HepG2 (cell line): Measurements from ENCODE around the gene MXRA8. TPM values are rescaled to one million over a fixed set of nuclear protein-coding genes. Genes with fewer than 3 reads are reported as not detected.

ENCODE experiments used
- BRD4 ChIP-seq: sonication (generic); formaldehyde crosslinking; IDR thresholded peaks from 2 replicates; pipeline ENCODE4 v1.4.0; 2020; ENCODE audit warnings: missing genetic modification reagents
- EEA1 ChIP-seq: sonication (generic); formaldehyde crosslinking; IDR thresholded peaks from 2 replicates; pipeline ENCODE4 v1.5.1; 2020; ENCODE audit warnings: mild to moderate bottlenecking, missing genetic modification reagents, borderline replicate concordance
- FOXC1 ChIP-seq: sonication (generic); formaldehyde crosslinking; IDR thresholded peaks from 2 replicates; pipeline ENCODE4 v1.8.0; 2022; ENCODE audit warnings: mild to moderate bottlenecking, missing genetic modification reagents, borderline replicate concordance
- HNRNPUL1 ChIP-seq: fragments of 200-400 bp; formaldehyde crosslinking; IDR thresholded peaks from 2 replicates; pipeline ENCODE4 v1.6.1; 2017; ENCODE audit warnings: low read depth, mild to moderate bottlenecking, low read length, moderate library complexity
- IKZF4 ChIP-seq: sonication (generic); formaldehyde crosslinking; IDR thresholded peaks from 2 replicates; pipeline ENCODE4 v1.5.1; 2020; ENCODE audit warnings: borderline replicate concordance, mild to moderate bottlenecking, low read depth, missing genetic modification reagents; ENCODE audit errors: not compliant biosample characterization
- JUND ChIP-seq: sonication (generic); formaldehyde crosslinking; IDR thresholded peaks from 2 replicates; pipeline ENCODE4 v1.8.0; 2022; ENCODE audit warnings: mild to moderate bottlenecking, missing genetic modification reagents
- KDM3A ChIP-seq: IDR thresholded peaks from 2 replicates; pipeline ENCODE4 v1.6.1; 2018; ENCODE audit warnings: low read depth, missing compliant biosample characterization
- KLF15 ChIP-seq: sonication (generic); formaldehyde crosslinking; IDR thresholded peaks from 2 replicates; pipeline ENCODE4 v1.8.1; 2023; ENCODE audit warnings: borderline replicate concordance, mild to moderate bottlenecking, inconsistent platforms, missing genetic modification reagents, mixed read lengths
- MEIS1 ChIP-seq: sonication (generic); formaldehyde crosslinking; IDR thresholded peaks from 2 replicates; pipeline ENCODE4 v1.9.0; 2021; ENCODE audit warnings: mild to moderate bottlenecking, missing genetic modification reagents, moderate library complexity, borderline replicate concordance
- MTA1 ChIP-seq: sonication (generic); formaldehyde crosslinking; IDR thresholded peaks from 2 replicates; pipeline ENCODE4 v1.4.0; 2020; ENCODE audit warnings: missing genetic modification reagents, mild to moderate bottlenecking, borderline replicate concordance
- MXD1 ChIP-seq: sonication (generic); formaldehyde crosslinking; IDR thresholded peaks from 2 replicates; pipeline ENCODE4 v1.4.0; 2020; ENCODE audit warnings: mild to moderate bottlenecking, missing genetic modification reagents
- NAIF1 ChIP-seq: sonication (generic); formaldehyde crosslinking; IDR thresholded peaks from 2 replicates; pipeline ENCODE4 v1.5.0; 2020; ENCODE audit warnings: mild to moderate bottlenecking, missing genetic modification reagents, borderline replicate concordance
- NCOR1 ChIP-seq: fragments of 200-600 bp; sonication (generic); IDR thresholded peaks from 2 replicates; pipeline ENCODE4 v1.7.0; 2017; ENCODE audit warnings: antibody characterized with exemption, low read length, borderline replicate concordance
- NFRKB ChIP-seq: fragments of 450-650 bp; IDR thresholded peaks from 2 replicates; pipeline ENCODE4 v1.6.1; 2017
- NR2F6 ChIP-seq, 2 experiments: IDR thresholded peaks; 2 replicates each; pipeline ENCODE4 v1.6.1; 2016; ENCODE audit warnings: antibody characterized with exemption in 1 of 2, mild to moderate bottlenecking in 1 of 2
- SAFB2 ChIP-seq: sonication (generic); formaldehyde crosslinking; IDR thresholded peaks from 2 replicates; pipeline ENCODE4 v1.5.1; 2020; ENCODE audit warnings: missing genetic modification reagents, low read depth, mild to moderate bottlenecking, borderline replicate concordance
- SMC3 ChIP-seq: IDR thresholded peaks from 2 replicates; pipeline ENCODE4 v1.6.1; 2011; ENCODE audit warnings: low read length, improper control_type of control experiment
- TMF1 ChIP-seq: sonication (generic); formaldehyde crosslinking; IDR thresholded peaks from 2 replicates; pipeline ENCODE4 v1.8.1; 2022; ENCODE audit warnings: low read depth, missing genetic modification reagents
- TP53 ChIP-seq: sonication (generic); formaldehyde crosslinking; conservative IDR thresholded peaks from 2 replicates; pipeline ENCODE4 v1.4.0; 2020; ENCODE audit warnings: missing genetic modification reagents
- UBTF ChIP-seq: sonication (generic); formaldehyde crosslinking; IDR thresholded peaks from 2 replicates; pipeline ENCODE4 v1.4.0; 2020; ENCODE audit warnings: mild to moderate bottlenecking, missing genetic modification reagents
- ZC3H13 ChIP-seq: sonication (generic); formaldehyde crosslinking; IDR thresholded peaks from 2 replicates; pipeline ENCODE4 v1.8.1; 2023; ENCODE audit warnings: mild to moderate bottlenecking, missing genetic modification reagents, moderate library complexity
- ZNF138 ChIP-seq: sonication (generic); formaldehyde crosslinking; IDR thresholded peaks from 2 replicates; pipeline ENCODE4 v1.5.0; 2020; ENCODE audit warnings: mild to moderate bottlenecking, low read depth, missing genetic modification reagents
- ZNF703 ChIP-seq: sonication (generic); formaldehyde crosslinking; IDR thresholded peaks from 2 replicates; pipeline ENCODE4 v1.5.1; 2020; ENCODE audit warnings: missing genetic modification reagents, mild to moderate bottlenecking, moderate library complexity, borderline replicate concordance
- ZNF749 ChIP-seq: sonication (generic); formaldehyde crosslinking; IDR thresholded peaks from 2 replicates; pipeline ENCODE4 v1.8.0; 2022; ENCODE audit warnings: mild to moderate bottlenecking, missing genetic modification reagents, moderate library complexity, borderline replicate concordance
- ZNF777 ChIP-seq: sonication (generic); formaldehyde crosslinking; IDR thresholded peaks from 2 replicates; pipeline ENCODE4 v1.4.0; 2020; ENCODE audit warnings: missing genetic modification reagents
- ZSCAN30 ChIP-seq: sonication (generic); formaldehyde crosslinking; IDR thresholded peaks from 2 replicates; pipeline ENCODE4 v1.5.0; 2020; ENCODE audit warnings: mild to moderate bottlenecking, missing genetic modification reagents
- ZSCAN9 ChIP-seq: IDR thresholded peaks from 2 replicates; pipeline ENCODE4 v1.6.1; 2016; ENCODE audit warnings: borderline replicate concordance
- polyA plus RNA-seq, 8 experiments: library from polyadenylated mRNA; depleted of rRNA in 3 of 8; stranded (reverse) in 7 of 8; unstranded in 1 of 8; fragments of >200 nt; fragmentation: Illumina TruSeq in 4 of 8; extraction: Trizol in 4 of 8; gene quantifications; 2 replicates each; pipeline versions ENCODE4 v1.2.1 to v1.2.3, GENCODE V29; 2011 to 2016; ENCODE audit warnings: low read depth in 4 of 8, missing spikeins in 1 of 8, mixed read lengths in 1 of 8; ENCODE audit not compliant: insufficient read depth in 1 of 8
- total RNA-seq, 5 experiments: library from RNA; depleted of rRNA; stranded (reverse); fragments of >200 nt; fragmentation: Illumina TruSeq; extraction: Trizol; gene quantifications; 2 replicates each; pipeline ENCODE4 v1.2.3, GENCODE V29; 2016; ENCODE audit warnings: low read depth in 1 of 5

Gene MXRA8
- total and polyA plus RNA-seq, 2 of the 13 experiments (the other 11 are each of a cell fraction or from before 2014, with no cell fraction given) = 19.8 to 44.8 TPM

GRCh38 chr1:1399187-1399871, 41.0 kb upstream of the MXRA8 start, which contains the start of gene CCNL2 (continued):
- TF ChIP-seq ZNF749 (CRISPR knock-in tag) (0 out of 2 replicates have a peak, but pooled peaks have one; percentile 48), JUND (CRISPR knock-in tag) (no peak), NCOR1 (peak; percentile 20; the same call in 1 of the 2 replicates), TP53 (CRISPR knock-in tag) (no peak), MEIS1 (CRISPR knock-in tag) (peak; percentile 89), ZNF703 (CRISPR knock-in tag) (no peak), TMF1 (CRISPR knock-in tag) (0 out of 2 replicates have a peak, but pooled peaks have one; percentile 54), NFRKB (0 out of 2 replicates have a peak, but pooled peaks have one; percentile 17), BRD4 (0 out of 2 replicates have a peak, but pooled peaks have one; percentile 19), EEA1 (CRISPR knock-in tag) (peak; percentile 39), SAFB2 (CRISPR knock-in tag) (peak; percentile 3; the same call in 1 of the 2 replicates), MXD1 (peak; percentile 85), SMC3 (no peak; the same call in 1 of the 2 replicates), ZNF777 (0 out of 2 replicates have a peak, but pooled peaks have one; percentile 27), MTA1 (CRISPR knock-in tag) (no peak; the same call in 1 of the 2 replicates), NAIF1 (CRISPR knock-in tag) (0 out of 2 replicates have a peak, but pooled peaks have one; percentile 53), ZSCAN30 (peak; percentile 91; the same call in 1 of the 2 replicates), NR2F6 (IDR thresholded peaks at IDR 0.05) (no peak), NR2F6 (CRISPR knock-in tag; IDR thresholded peaks at IDR 0.05) (peak; percentile 65; the same call in 1 of the 2 replicates), ZC3H13 (peak; percentile 86), ZSCAN9 (0 out of 2 replicates have a peak, but pooled peaks have one; percentile 31), HNRNPUL1 (no peak), KDM3A (peak; percentile 78), ZNF138 (CRISPR knock-in tag) (no peak; the same call in 1 of the 2 replicates), UBTF (CRISPR knock-in tag) (peak; percentile 66; the same call in 1 of the 2 replicates), IKZF4 (CRISPR knock-in tag) (peak; percentile 22), KLF15 (CRISPR knock-in tag) (no peak; the same call in 1 of the 2 replicates), FOXC1 (CRISPR knock-in tag) (peak; percentile 62; the same call in 1 of the 2 replicates)
